CD14-positive monocyte (primary cell): ENCODE measurements around the gene EXT2. TPM values are rescaled to one million over a fixed set of nuclear protein-coding genes. Genes with fewer than 3 reads are reported as not detected.

Experiments
- DNase-seq, 3 donors: peaks; one replicate each; pipeline ENCODE4 v3.0.0-alpha.2; 2011 to 2022
- H2AFZ ChIP-seq: 2 replicates; pipeline ENCODE4 v1.6.0; 2012; ENCODE audit warnings: mild to moderate bottlenecking, low read depth, low read length, inconsistent platforms; ENCODE audit not compliant: insufficient read depth, poor library complexity, severe bottlenecking
- H3K27ac ChIP-seq, 2 donors: 1 replicate in 1 of 2; 2 replicates in 1 of 2; pipeline ENCODE4 v1.5.1; 2012 to 2013; ENCODE audit warnings: low read length in 2 of 2, control low read depth in 1 of 2, inconsistent platforms in 1 of 2, low read depth in 1 of 2, mild to moderate bottlenecking in 1 of 2
- H3K27me3 ChIP-seq, 2 donors: one replicate each; pipeline versions ENCODE4 v1.6.0 to v1.6.1; 2011 to 2013; ENCODE audit warnings: low read length in 2 of 2; ENCODE audit not compliant: control insufficient read depth in 2 of 2, insufficient read depth in 2 of 2
- H3K36me3 ChIP-seq, 2 donors: replicated peaks in 1 of 2; 1 replicate in 1 of 2; 2 replicates in 1 of 2; pipeline versions ENCODE4 v1.5.1 to v1.6.1; 2012 to 2013; ENCODE audit warnings: low read length in 2 of 2, control low read depth in 1 of 2, inconsistent platforms in 1 of 2, mild to moderate bottlenecking in 1 of 2; ENCODE audit not compliant: insufficient read depth in 2 of 2, control insufficient read depth in 1 of 2
- H3K4me1 ChIP-seq, 2 donors: 1 replicate in 1 of 2; 2 replicates in 1 of 2; pipeline versions ENCODE4 v1.5.1 to v1.6.1; 2012 to 2013; ENCODE audit warnings: low read length in 2 of 2, control low read depth in 1 of 2, inconsistent platforms in 1 of 2, mild to moderate bottlenecking in 1 of 2, moderate library complexity in 1 of 2; ENCODE audit not compliant: insufficient read depth in 2 of 2, control insufficient read depth in 1 of 2
- H3K4me2 ChIP-seq: replicated peaks from 2 replicates; pipeline ENCODE3; 2012; ENCODE audit warnings: low read length, moderate library complexity, mild to moderate bottlenecking; ENCODE audit not compliant: poor library complexity, severe bottlenecking; ENCODE audit errors: extremely low read depth
- H3K4me3 ChIP-seq, 3 experiments: fragments of 200-600 bp in 1 of 3; sonication (generic) in 1 of 3; replicated peaks in 1 of 3; 1 replicate in 2 of 3; 2 replicates in 1 of 3; pipeline ENCODE4 v1.5.1; 2011 to 2013; ENCODE audit warnings: low read length in 3 of 3, mild to moderate bottlenecking in 3 of 3, control low read depth in 2 of 3, low read depth in 2 of 3, inconsistent platforms in 1 of 3, moderate library complexity in 1 of 3
- H3K79me2 ChIP-seq: 2 replicates; pipeline ENCODE4 v1.6.0; 2012; ENCODE audit warnings: mild to moderate bottlenecking, control low read depth, inconsistent platforms, low read length, moderate library complexity; ENCODE audit not compliant: insufficient read depth
- H3K9ac ChIP-seq: 2 replicates; pipeline ENCODE4 v1.6.0; 2017; ENCODE audit warnings: low read length, mild to moderate bottlenecking; ENCODE audit not compliant: insufficient read depth, poor library complexity, severe bottlenecking
- H3K9me3 ChIP-seq, 2 donors: replicated peaks in 1 of 2; 1 replicate in 1 of 2; 2 replicates in 1 of 2; pipeline versions ENCODE4 v1.5.1 to v1.6.1; 2012 to 2013; ENCODE audit warnings: low read length in 2 of 2, control low read depth in 1 of 2; ENCODE audit not compliant: control insufficient read depth in 1 of 2, insufficient read depth in 1 of 2
- H4K20me1 ChIP-seq: 2 replicates; pipeline ENCODE4 v1.6.0; 2012; ENCODE audit warnings: mild to moderate bottlenecking, low read length, control low read depth, moderate library complexity; ENCODE audit not compliant: insufficient read depth
- H3K27ac Mint-ChIP-seq, 7 donors: one replicate each; pipeline ENCODE4 v1.8.0; 2020; ENCODE audit warnings: mild to moderate bottlenecking in 7 of 7, mixed read lengths in 7 of 7, moderate library complexity in 6 of 7, inconsistent platforms in 2 of 7
- H3K27me3 Mint-ChIP-seq, 3 donors: one replicate each; pipeline ENCODE4 v1.8.0; 2021 to 2022; ENCODE audit warnings: low read depth in 3 of 3, mild to moderate bottlenecking in 3 of 3, mixed read lengths in 3 of 3, moderate library complexity in 3 of 3, inconsistent platforms in 1 of 3
- H3K36me3 Mint-ChIP-seq, 2 donors: one replicate each; pipeline ENCODE4 v1.8.0; 2020; ENCODE audit warnings: mixed read lengths in 2 of 2, inconsistent platforms in 1 of 2, mild to moderate bottlenecking in 1 of 2
- H3K4me1 Mint-ChIP-seq: one replicate; pipeline ENCODE4 v1.8.0; 2020; ENCODE audit warnings: mild to moderate bottlenecking, mixed read lengths
- H3K4me3 Mint-ChIP-seq, 2 donors: one replicate each; pipeline ENCODE4 v1.8.0; 2020; ENCODE audit warnings: mild to moderate bottlenecking in 2 of 2, mixed read lengths in 2 of 2, moderate library complexity in 1 of 2
- H3K9me3 Mint-ChIP-seq, 7 donors: one replicate each; pipeline ENCODE4 v1.8.0; 2020 to 2022; ENCODE audit warnings: mixed read lengths in 7 of 7, mild to moderate bottlenecking in 6 of 7, moderate library complexity in 6 of 7, inconsistent platforms in 2 of 7
- WGBS: methylation state at CpG from one replicate; pipeline ENCODE4 v1.1.5; 2013; ENCODE audit warnings: missing lambda C conversion rate; ENCODE audit not compliant: insufficient coverage; 5-methylcytosine and 5-hydroxymethylcytosine counted together
- intact Hi-C, 2 donors: fragments of 100-400 bp; cut with micrococcal nuclease; formaldehyde crosslinking; loops; one replicate each; pipeline versions ENCODE4 v1.15.0 to v1.15.1; 2023
- polyA plus RNA-seq, 3 donors: library from polyadenylated mRNA; depleted of rRNA in 1 of 3; unstranded in 2 of 3; stranded (reverse) in 1 of 3; fragments of 300-500 nt in 2 of 3; fragments of >200 nt in 1 of 3; fragmentation: Illumina TruSeq in 2 of 3; gene quantifications; 1 replicate in 2 of 3; 2 replicates in 1 of 3; pipeline ENCODE4 v1.2.3, GENCODE V29; 2012 to 2021
- TF ChIP-seq, protein P1 (sequence below): fragments of 200-600 bp; IDR thresholded peaks from one replicate; pipeline ENCODE4 v1.8.0; 2022; ENCODE audit warnings: antibody characterized with exemption, mild to moderate bottlenecking

Gene EXT2
- polyA plus RNA-seq, 3 donors = 17.2 to 41.1 (median 34.2) TPM

DNA sequence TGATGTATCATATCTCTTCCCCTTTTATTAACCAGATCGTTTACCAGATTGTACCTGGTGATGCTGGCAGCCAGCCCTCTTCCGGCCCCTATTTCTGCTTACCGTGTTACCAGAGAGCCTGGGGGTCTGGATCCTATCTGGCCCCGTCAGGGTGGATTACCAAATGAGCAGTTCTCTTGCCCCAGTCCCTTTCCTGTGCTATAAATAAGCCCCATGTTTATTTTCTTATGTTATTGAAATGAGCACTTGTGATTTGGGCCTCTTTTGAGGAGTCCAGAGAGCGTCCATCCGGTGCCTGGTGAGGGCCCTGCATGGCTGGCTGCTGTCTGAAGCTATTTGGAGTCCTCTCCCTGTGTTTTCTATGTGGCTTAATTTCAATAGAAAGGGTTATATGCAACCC lies 154.9 kb downstream of the EXT2 start:
- no peak overlapping the region for H3K9ac ChIP-seq
- peaks cover 0 to 11% of the 10 kb centered on the region in 2 donors for H3K9me3 ChIP-seq
- intact Hi-C loops = no loop called here
- no peak for DNase-seq
- no peaks in the 10 kb centered on the region for H3K4me1 ChIP-seq
- no peak overlapping the region for H3K27ac Mint-ChIP-seq
- peaks cover 0 to 2% (median 1%) of the 10 kb centered on the region in 3 donors for H3K27me3 Mint-ChIP-seq
- H3K27ac ChIP-seq = no peak overlapping the region
- H3K4me1 Mint-ChIP-seq = no peaks in the 10 kb centered on the region
- H3K79me2 ChIP-seq = no peaks in the 10 kb centered on the region
- H4K20me1 ChIP-seq = no peaks in the 10 kb centered on the region
- no peak overlapping the region for H3K4me2 ChIP-seq
- H2AFZ ChIP-seq = no peak overlapping the region
- TF ChIP-seq, protein P1, sequence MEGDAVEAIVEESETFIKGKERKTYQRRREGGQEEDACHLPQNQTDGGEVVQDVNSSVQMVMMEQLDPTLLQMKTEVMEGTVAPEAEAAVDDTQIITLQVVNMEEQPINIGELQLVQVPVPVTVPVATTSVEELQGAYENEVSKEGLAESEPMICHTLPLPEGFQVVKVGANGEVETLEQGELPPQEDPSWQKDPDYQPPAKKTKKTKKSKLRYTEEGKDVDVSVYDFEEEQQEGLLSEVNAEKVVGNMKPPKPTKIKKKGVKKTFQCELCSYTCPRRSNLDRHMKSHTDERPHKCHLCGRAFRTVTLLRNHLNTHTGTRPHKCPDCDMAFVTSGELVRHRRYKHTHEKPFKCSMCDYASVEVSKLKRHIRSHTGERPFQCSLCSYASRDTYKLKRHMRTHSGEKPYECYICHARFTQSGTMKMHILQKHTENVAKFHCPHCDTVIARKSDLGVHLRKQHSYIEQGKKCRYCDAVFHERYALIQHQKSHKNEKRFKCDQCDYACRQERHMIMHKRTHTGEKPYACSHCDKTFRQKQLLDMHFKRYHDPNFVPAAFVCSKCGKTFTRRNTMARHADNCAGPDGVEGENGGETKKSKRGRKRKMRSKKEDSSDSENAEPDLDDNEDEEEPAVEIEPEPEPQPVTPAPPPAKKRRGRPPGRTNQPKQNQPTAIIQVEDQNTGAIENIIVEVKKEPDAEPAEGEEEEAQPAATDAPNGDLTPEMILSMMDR = no peak
- no peak overlapping the region for H3K4me3 Mint-ChIP-seq
- no peaks in the 10 kb centered on the region for H3K36me3 ChIP-seq
- H3K36me3 Mint-ChIP-seq = peaks cover 9 to 23% of the 10 kb centered on the region in 2 donors
- H3K9me3 Mint-ChIP-seq = peaks cover 13 to 30% (median 17%) of the 10 kb centered on the region in 7 donors
- no peaks in the 10 kb centered on the region for H3K27me3 ChIP-seq
- WGBS = 100% methylated on average over 2 of the region's 6 CpGs
- H3K4me3 ChIP-seq = no peak overlapping the region

DNA sequence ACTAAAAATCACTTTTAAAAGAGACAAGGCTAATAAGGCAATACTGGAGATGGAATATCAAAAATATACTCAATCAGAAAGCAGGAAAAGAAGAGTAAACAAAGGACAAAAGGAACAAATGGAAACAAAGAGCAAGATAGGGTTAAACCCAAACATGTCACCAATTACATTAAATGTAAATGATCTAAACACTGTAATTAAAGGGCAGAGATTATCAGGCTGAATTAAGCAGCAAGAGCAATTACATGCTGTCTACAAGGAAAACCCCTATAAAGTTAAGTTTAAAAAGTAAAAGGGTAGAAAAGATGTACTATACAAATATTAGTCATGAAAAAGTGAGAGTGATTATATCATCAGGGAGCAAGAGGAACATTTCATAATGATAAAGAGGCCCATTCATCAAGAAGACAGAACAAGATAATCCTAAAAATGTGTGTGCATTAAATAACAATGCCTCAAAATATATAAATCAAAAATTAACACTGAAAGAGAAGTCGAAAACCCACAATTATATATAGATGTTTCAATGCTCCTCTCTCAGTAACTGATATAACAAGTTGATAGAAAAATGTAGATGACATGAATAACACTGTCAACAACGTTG lies 157.6 kb downstream of the EXT2 start:
- no peak overlapping the region for H3K27ac ChIP-seq
- H3K79me2 ChIP-seq = no peaks in the 10 kb centered on the region
- H3K27ac Mint-ChIP-seq = no peak overlapping the region
- H3K9me3 Mint-ChIP-seq = peaks cover 13 to 30% (median 17%) of the 10 kb centered on the region in 7 donors
- TF ChIP-seq, protein P1 = no peak
- no peaks in the 10 kb centered on the region for H3K27me3 ChIP-seq
- H3K36me3 ChIP-seq = no peaks in the 10 kb centered on the region
- H3K4me1 Mint-ChIP-seq = no peaks in the 10 kb centered on the region
- peaks cover 0 to 11% of the 10 kb centered on the region in 2 donors for H3K9me3 ChIP-seq
- no peaks in the 10 kb centered on the region for H3K4me1 ChIP-seq
- peaks cover 4 to 16% of the 10 kb centered on the region in 2 donors for H3K36me3 Mint-ChIP-seq
- H4K20me1 ChIP-seq = no peaks in the 10 kb centered on the region
- no peak overlapping the region for H3K4me2 ChIP-seq
- DNase-seq = no peak
- H3K9ac ChIP-seq = no peak overlapping the region
- H3K4me3 ChIP-seq = no peak overlapping the region
- peaks cover 0 to 2% (median 1%) of the 10 kb centered on the region in 3 donors for H3K27me3 Mint-ChIP-seq
- no CpG with 5 or more reads among the region's 2 CpGs for WGBS
- no peak overlapping the region for H2AFZ ChIP-seq
- intact Hi-C loops = no loop called here
- no peak overlapping the region for H3K4me3 Mint-ChIP-seq
